KG1 (cell line): ENCODE measurements around the gene LSAMP.
A peak's percentile ranks its signal among the peaks of the same experiment; 100 is the strongest.
"Not testable (repeated sequence)": the region's sequence is repeated elsewhere in the genome, so short reads cannot be mapped to it uniquely, and the experiment has no call there.

ENCODE experiments used
- DNase-seq: peaks from one replicate; lab custom pipeline; 2025; lab: John Stamatoyannopoulos, UW

The LSAMP gene

GRCh38 chr3:115834068-115834467, 611.2 kb downstream of the LSAMP start:
- DNase-seq: no peak

- no peak for DNase-seq
These were observed 612.2 kb downstream of the LSAMP start for GRCh38 chr3:115833074-115833473.

GRCh38 chr3:115832265-115832664, 613.0 kb downstream of the LSAMP start:
- no peak for DNase-seq

- no peak for DNase-seq
These were observed 613.4 kb downstream of the LSAMP start for GRCh38 chr3:115831864-115832263.

- DNase-seq: no peak
These were observed 614.4 kb downstream of the LSAMP start for GRCh38 chr3:115830764-115831395.

GRCh38 chr3:115828401-115828800, 616.9 kb downstream of the LSAMP start:
- DNase-seq: no peak

- DNase-seq: no peak
These were observed 617.8 kb downstream of the LSAMP start for GRCh38 chr3:115827495-115827894.

- no peak for DNase-seq
These were observed 620.2 kb downstream of the LSAMP start for GRCh38 chr3:115825046-115825445.

GRCh38 chr3:115823083-115823482, 622.2 kb downstream of the LSAMP start:
- DNase-seq: no peak

GRCh38 chr3:115822579-115822978, 622.7 kb downstream of the LSAMP start:
- no peak for DNase-seq

- peak; percentile 40 for DNase-seq
These were observed 625.4 kb downstream of the LSAMP start for GRCh38 chr3:115819785-115820384.

GRCh38 chr3:115814778-115815380, 630.4 kb downstream of the LSAMP start:
- DNase-seq: peak; percentile 30

- DNase-seq: no peak
These were observed 631.3 kb downstream of the LSAMP start for GRCh38 chr3:115814006-115814405.

GRCh38 chr3:115808816-115809215, 636.5 kb downstream of the LSAMP start:
- DNase-seq: no peak

GRCh38 chr3:115808244-115808643, 637.0 kb downstream of the LSAMP start:
- DNase-seq: no peak

GRCh38 chr3:115806501-115806900, 638.8 kb downstream of the LSAMP start:
- no peak for DNase-seq

- no peak for DNase-seq
These were observed 639.8 kb downstream of the LSAMP start for GRCh38 chr3:115805520-115805919.

GRCh38 chr3:115804713-115805119, 640.6 kb downstream of the LSAMP start:
- no peak for DNase-seq

GRCh38 chr3:115804200-115804599, 641.1 kb downstream of the LSAMP start:
- DNase-seq: no peak

- no peak for DNase-seq
These were observed 641.6 kb downstream of the LSAMP start for GRCh38 chr3:115803661-115804060.

GRCh38 chr3:115800489-115801075, 644.7 kb downstream of the LSAMP start:
- DNase-seq: no peak

- DNase-seq: not testable (repeated sequence)
These were observed 645.2 kb downstream of the LSAMP start for GRCh38 chr3:115800065-115800464.
